Measurements from ENCODE around the gene C17orf50. TPM values are rescaled to one million over a fixed set of nuclear protein-coding genes. Genes with fewer than 3 reads are reported as not detected.

Gene C17orf50
- under 1 TPM in 3 of 4 donors, not detected in 1; 0.08 to 0.22 (median 0.20) TPM for polyA plus RNA-seq (ENCODE audit: insufficient read length in 4 of 4)

GRCh38 chr17:35760587-35760986, at the start of gene C17orf50:
TSS of gene C17orf50 (plus strand) at chr17:35760887. CDS start at chr17:35760942, 55 bp downstream.
- DNase-seq (ENCODE audit: low read depth in 4 of 4, low spot score in 3 of 4): no peak

- DNase-seq (ENCODE audit: low read depth in 4 of 4, low spot score in 3 of 4): no peak
These were observed 49.7 kb upstream of the C17orf50 start for GRCh38 chr17:35710950-35711349.

DNA sequence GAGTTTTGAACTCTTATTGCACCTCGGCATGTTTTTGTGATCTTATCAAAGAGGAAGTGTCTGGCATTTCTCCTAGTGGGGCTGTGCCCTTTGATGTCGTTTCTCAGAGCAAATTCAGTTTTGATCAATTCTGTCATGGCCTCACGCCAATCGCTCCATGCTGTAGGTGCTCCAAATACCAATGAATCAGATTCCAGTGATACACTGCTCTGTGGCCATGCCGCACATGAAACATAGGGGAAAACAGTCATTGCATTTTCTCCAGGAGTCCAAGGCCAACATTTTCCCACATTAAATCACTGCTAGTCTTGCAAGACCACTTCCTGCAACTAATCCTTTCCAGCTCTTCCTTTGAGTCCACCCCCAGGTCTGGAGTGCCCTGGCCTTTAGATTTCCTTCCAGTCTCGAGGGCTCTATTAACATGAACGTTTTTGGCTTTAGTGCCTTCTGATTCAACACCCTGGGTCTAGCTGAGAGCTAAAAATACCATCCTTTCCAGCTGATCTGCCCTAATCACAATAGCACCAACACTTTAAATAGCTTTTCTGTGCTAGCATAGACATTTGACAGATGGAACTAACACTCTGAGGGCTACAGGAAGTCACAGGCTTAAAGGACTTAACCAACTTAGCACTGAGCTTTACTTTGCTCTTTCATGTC, 47.5 kb upstream of the C17orf50 start:
- DNase-seq (ENCODE audit: low read depth in 4 of 4, low spot score in 3 of 4): peak in 3 of 4 donors; percentile 39 to 49 (median 46)

GRCh38 chr17:35714988-35715387, 45.7 kb upstream of the C17orf50 start:
- no peak for DNase-seq (ENCODE audit: low read depth in 4 of 4, low spot score in 3 of 4)

DNA sequence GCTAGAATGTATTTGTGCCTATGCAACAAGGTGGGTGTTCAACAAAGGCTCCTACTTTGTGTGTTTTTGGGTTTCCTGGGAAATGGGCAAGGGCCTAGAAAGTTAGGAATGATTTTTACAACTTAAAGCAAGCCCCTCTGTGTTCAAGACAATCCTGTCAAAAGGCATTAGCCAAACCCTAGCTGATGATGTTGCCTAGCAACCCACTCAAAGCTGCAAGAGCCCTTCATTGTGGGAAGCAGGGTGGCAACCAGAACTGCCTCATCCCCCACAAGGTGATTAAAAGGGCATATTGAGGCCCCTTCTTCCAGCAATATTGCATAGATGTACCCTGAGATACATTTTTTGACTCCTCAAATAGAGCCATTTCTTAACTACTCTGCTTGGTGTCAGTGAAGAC, 45.3 kb upstream of the C17orf50 start:
- DNase-seq (ENCODE audit: low read depth in 4 of 4, low spot score in 3 of 4): no peak

DNA sequence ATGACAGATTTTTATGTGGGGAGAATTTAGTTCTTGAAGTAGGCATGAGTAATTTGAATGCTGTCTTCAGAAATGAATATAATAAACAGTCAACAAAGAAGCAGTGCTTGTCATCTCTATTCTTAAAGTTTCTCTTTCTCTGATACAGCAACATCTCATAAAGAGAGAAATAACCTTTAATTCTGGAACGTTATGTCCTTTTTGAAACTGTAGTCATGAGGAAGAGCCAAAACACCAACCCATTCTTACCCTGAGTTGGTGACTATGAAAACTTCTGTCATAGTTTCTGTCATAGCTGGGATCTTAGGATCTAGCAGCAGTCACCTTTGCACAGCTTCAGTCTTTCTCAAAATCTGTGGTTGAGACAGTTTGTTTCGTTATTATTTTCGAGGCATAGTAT, 44.5 kb upstream of the C17orf50 start:
- no peak for DNase-seq (ENCODE audit: low read depth in 4 of 4, low spot score in 3 of 4)

- no peak for DNase-seq (ENCODE audit: low read depth in 4 of 4, low spot score in 3 of 4)
These were observed 43.7 kb upstream of the C17orf50 start for GRCh38 chr17:35716897-35717465.

DNA sequence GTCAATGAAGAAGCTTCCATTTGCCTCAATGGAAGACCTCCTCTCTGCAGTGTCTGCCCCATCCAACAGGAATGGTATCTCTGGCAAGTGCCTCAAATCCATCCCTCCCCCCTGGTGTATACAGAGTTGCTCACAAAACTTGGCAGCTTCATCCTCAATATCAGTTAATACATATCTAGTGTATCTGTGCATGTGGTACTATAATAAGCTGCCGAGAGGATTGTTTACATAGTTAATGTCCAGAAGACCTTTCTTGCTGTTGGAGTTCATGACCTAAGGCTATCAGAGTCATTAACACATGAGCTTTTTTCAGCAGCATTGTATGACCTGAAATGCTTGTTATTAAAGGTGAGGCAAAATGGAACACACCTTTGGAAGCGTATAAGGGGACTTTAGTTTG, 43.2 kb upstream of the C17orf50 start:
- DNase-seq (ENCODE audit: low read depth in 4 of 4, low spot score in 3 of 4): no peak

DNA sequence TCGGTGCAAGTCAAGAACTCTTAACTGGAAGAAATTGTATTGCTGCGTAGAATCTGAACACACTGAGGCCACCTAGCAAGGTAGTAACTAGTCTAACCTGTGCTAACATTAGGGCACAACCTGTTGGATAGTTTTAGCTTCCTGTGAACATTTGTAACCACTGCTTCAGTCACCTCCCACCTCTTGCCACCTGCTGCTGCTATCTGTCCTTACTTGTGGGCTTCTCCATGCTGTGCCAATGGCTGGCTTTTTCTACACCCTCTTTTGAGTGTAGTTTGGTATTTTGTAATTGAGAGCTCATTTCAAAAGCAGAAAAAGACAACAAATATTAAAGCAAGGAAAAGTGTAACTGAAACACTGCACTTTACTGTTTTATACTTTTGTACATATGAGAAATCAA, 37.0 kb upstream of the C17orf50 start:
- DNase-seq (ENCODE audit: low read depth in 4 of 4, low spot score in 3 of 4): no peak

DNA sequence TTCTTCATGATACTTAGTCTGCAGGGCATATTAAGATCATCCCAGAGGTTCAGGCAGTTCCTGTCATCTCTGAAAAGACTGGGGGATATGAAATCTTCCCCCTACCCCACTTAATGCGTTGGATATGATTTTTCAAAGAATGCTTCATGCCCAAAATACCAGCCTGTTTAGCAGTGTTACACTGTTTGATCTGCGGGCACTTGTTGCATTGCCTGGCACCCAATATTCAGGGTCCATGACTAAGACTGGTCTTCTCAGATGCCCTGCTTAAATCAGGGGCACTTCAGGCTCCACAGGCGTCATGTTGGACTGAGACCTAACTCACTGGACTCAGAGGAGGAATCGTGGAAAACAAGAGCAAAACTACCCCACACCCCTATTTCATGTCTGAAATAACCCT, 35.6 kb upstream of the C17orf50 start:
- no peak for DNase-seq (ENCODE audit: low read depth in 4 of 4, low spot score in 3 of 4)

GRCh38 chr17:35725802-35726126, 34.9 kb upstream of the C17orf50 start:
- no peak for DNase-seq (ENCODE audit: low read depth in 4 of 4, low spot score in 3 of 4)

- DNase-seq (ENCODE audit: low read depth in 4 of 4, low spot score in 3 of 4): peak in 3 of 4 donors; percentile 43 to 51 (median 47)
These were observed 34.3 kb upstream of the C17orf50 start for GRCh38 chr17:35726127-35726952.

DNA sequence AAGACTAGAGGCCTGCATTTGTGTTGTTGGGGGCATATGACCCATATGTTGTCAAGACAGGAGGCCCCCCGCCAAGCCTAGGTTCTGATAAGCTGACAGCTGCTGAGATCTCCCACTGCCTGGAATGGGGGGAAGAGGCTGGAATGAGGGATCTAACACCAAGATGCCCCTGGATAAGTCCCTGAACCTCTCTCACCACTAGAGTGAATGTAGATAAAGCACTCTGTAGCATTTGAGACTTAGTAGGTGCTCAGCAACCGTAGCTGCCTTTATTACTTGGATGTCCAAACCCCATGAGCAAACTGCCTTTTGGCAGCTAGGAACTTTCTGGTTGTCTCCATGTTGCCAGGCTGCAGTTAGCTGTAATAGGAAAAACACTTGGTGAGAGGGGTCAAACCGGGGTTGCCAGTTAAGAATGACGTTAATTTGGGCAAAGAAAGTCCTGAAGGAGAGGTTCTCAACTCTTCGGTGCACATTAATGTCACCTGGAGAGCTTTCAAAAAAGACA, 33.7 kb upstream of the C17orf50 start:
- DNase-seq (ENCODE audit: low read depth in 4 of 4, low spot score in 3 of 4): no peak

DNA sequence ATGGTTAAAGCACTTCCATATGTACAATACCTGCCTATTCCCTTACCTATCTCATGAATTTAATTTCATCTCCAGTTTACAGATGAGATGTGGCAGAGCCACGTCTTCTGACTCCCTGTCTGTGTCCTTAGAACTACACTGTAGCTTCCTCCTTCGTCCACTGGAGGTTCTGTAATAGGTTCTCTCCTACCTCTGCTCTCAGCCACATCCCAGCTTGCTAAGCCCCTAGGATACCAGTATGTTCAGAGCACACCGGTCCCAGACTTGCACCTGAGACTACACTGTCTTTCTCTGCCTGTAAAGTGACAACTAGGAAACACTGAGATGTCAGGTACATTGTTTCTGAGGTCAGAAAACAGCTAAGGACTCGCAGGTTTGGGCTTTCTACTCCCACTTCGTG, 33.1 kb upstream of the C17orf50 start:
- no peak for DNase-seq (ENCODE audit: low read depth in 4 of 4, low spot score in 3 of 4)

GRCh38 chr17:35728551-35728950, 32.1 kb upstream of the C17orf50 start:
- DNase-seq (ENCODE audit: low read depth in 4 of 4, low spot score in 3 of 4): no peak

DNA sequence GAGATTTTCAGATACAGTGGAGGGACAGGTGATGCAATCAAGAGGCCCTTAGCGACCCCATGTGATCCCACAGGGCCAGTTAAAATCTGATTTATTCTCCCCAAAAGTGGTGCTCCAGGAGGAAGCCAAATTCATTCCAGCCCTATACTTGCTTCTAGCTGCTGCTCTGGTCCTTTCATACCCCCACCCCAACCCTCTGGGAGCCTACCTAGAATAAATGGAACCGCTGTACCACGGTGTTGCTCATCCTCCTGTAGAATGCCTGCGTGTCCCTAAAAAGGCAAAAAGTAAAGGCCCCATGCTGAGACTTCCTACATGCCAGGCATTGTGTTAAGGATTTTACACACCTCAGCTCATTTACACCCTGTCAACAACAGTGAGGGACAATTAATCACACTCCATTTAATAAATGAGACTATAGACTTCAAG, 31.3 kb upstream of the C17orf50 start:
- DNase-seq (ENCODE audit: low read depth in 4 of 4, low spot score in 3 of 4): no peak

DNA sequence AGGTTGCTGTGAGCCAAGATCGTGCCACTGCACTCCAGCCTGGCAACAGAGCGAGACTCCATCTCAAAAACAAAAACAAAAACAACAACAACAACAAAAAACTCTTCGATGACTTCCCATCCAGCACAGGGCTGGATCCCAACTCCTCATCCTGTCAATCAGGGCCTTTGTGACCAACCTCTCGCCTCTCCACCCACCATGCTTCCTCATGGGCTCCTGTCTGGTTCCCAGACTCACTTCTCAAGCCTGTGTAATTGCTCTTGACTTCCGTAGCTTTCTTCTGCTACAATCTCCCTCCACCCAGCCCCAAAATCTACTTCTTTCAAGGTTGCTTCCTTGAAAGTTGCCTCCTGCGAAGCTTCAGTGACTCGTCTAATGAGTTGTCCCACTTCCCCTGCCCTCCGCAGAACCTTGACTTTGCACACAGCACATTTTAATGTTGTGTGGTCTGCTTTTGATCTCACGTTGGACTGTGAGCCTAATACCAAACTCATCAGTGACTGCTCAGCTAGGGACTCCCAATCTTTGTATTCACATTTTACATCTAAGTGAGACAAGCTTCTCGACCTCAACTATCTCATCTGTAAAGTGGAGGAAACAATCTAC, 30.2 kb upstream of the C17orf50 start:
- no peak for DNase-seq (ENCODE audit: low read depth in 4 of 4, low spot score in 3 of 4)

- DNase-seq (ENCODE audit: low read depth in 4 of 4, low spot score in 3 of 4): peak in 1 of 4 donors; percentile 47
These were observed 29.3 kb upstream of the C17orf50 start, which contains the start of gene RASL10B for GRCh38 chr17:35731239-35731916. TSS of gene RASL10B (plus strand) at chr17:35731639. CDS start at chr17:35735185, 3,546 bp downstream.

GRCh38 chr17:35731917-35732805, 28.5 kb upstream of the C17orf50 start:
- DNase-seq (ENCODE audit: low read depth in 4 of 4, low spot score in 3 of 4): no peak

All from right renal pelvis (tissue), 4 donors.